VCaP (cell line): ENCODE data around the gene MSL1.

Experiments
- H3K27ac ChIP-seq: fragments of 450-650 bp; 2 replicates; pipeline ENCODE4 v1.5.1; 2017
- CTCF ChIP-seq: fragments of 450-650 bp; conservative IDR thresholded peaks from 2 replicates; pipeline ENCODE4 v1.5.1; 2017; ENCODE audit warnings: mild to moderate bottlenecking, moderate library complexity

Gene MSL1

GRCh38 chr17:40092581-40092980 lies 29.2 kb upstream of the MSL1 start:
- H3K27ac ChIP-seq: no peak overlapping the region
- TF ChIP-seq CTCF: no peak

GRCh38 chr17:40093005-40093579 lies 28.7 kb upstream of the MSL1 start:
- H3K27ac ChIP-seq: no peak overlapping the region
- no peak for TF ChIP-seq CTCF

- TF ChIP-seq CTCF: no peak
- 0 out of 2 replicates have a peak overlapping the region, but pooled peaks have one; percentile 1 for H3K27ac ChIP-seq
These were observed 28.1 kb upstream of the MSL1 start for GRCh38 chr17:40093580-40094201.

- H3K27ac ChIP-seq: no peak overlapping the region
- no peak for TF ChIP-seq CTCF
These were observed 26.9 kb upstream of the MSL1 start for GRCh38 chr17:40094874-40095273.

- no peak for TF ChIP-seq CTCF
- no peak overlapping the region for H3K27ac ChIP-seq
These were observed 26.3 kb upstream of the MSL1 start for GRCh38 chr17:40095351-40095943.

- no peak for TF ChIP-seq CTCF
- H3K27ac ChIP-seq: no peak overlapping the region
These were observed 25.6 kb upstream of the MSL1 start for GRCh38 chr17:40095944-40096791.

GRCh38 chr17:40097087-40097486 lies 24.7 kb upstream of the MSL1 start:
- H3K27ac ChIP-seq: no peak overlapping the region
- no peak for TF ChIP-seq CTCF
